ENCODE data around the gene BCL2A1. TPM values are rescaled to one million over a fixed set of nuclear protein-coding genes. Genes with fewer than 3 reads are reported as not detected.

The BCL2A1 gene
- total and polyA plus RNA-seq, 2 experiments from 2014 or later = 0.18 TPM; not detected in 1

DNA sequence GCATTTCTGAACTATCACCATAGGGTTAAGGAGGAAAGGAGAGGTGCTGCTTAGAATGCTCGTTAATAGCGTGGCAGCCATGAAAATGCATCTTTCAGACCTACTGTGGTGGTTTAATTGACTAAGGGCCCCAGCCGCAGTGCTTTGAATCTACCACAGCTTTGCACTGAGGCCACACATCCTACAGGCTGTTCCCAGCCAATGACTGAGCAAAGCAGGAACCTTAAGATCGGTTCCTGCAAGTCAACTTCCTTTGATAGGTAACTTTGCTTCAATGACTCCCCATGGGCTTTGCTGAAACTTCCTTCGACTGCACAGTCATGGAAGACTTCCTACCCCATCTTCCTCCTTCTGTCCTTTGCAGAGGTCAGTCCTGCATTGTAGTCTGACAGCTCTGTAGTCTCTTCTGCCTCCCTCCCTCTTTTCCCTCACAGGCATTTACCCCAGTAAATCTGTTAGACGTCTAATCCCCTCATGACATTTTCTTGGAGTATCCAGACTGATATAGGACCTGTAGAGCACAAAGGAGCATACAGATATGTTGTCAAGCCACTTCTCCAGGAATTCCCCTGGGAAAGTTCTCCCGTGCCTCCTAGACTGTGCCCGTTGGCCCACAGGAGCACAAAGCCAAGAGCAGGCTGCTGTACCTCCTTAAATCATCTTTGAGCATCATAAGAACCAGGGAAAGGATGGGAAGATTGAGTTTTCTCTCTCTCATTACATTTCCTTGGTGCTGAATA lies 2.6 kb upstream of the BCL2A1 start:
- H3K9me3 ChIP-seq (ENCODE audit: low read depth) = no peaks in the 10 kb centered on the region
- no peak overlapping the region for H3K4me3 ChIP-seq
- TF ChIP-seq CTCF (IDR thresholded peaks at IDR 0.05; ENCODE audit: low read depth, low read length) = no peak
- no peak for DNase-seq (ENCODE audit: low read depth in 1 of 2, low spot score in 1 of 2)
- no peaks in the 10 kb centered on the region for H3K27me3 ChIP-seq
- H3K36me3 ChIP-seq = no peaks in the 10 kb centered on the region
- H3K4me1 ChIP-seq (ENCODE audit: low read depth) = no peaks in the 10 kb centered on the region
- no peak overlapping the region for H3K27ac ChIP-seq

DNA sequence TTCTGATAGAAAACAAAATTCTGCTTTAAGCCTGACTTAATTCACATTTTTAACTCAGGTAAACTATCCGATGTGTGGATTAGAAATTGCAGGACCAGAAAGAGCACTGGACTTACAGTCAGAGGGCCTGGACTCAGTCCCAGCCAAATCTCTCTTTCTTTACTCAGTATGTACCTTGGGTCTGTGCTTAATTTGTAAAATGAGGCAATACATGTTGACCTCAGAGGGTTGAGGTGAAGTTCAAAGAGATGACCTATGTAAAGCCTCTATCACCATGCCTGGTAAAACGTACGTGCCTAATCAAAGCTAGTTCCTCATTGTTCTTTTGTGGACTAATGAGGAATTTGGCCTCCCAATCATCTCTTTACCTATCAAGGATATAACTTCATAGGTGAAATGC lies 1.9 kb upstream of the BCL2A1 start:
- DNase-seq (ENCODE audit: low read depth in 1 of 2, low spot score in 1 of 2) = no peak
- TF ChIP-seq CTCF (IDR thresholded peaks at IDR 0.05; ENCODE audit: low read depth, low read length) = no peak
- no peaks in the 10 kb centered on the region for H3K9me3 ChIP-seq (ENCODE audit: low read depth)

DNA sequence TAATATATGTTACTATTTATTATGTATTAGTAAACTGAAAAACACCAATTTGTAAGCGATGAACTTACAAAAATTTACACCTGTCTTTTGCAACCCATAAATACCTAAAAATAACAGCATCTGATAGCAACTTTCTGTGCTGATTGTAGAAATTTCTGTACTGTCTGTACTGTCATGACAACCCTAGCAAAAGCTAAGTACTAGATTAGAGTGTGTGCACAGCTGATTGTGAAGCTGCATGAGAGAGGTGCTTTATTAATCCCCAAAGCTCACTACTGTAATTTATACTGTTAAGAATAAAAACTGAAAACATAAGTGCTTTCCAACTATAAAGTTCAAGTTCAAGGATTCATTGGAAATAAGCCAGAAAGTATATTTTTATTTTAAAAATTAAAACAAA lies 815 bp downstream of the BCL2A1 start:
- H3K27ac ChIP-seq = no peak overlapping the region
- no peaks in the 10 kb centered on the region for H3K4me1 ChIP-seq (ENCODE audit: low read depth)
- H3K27me3 ChIP-seq = no peaks in the 10 kb centered on the region
- DNase-seq (ENCODE audit: low read depth in 1 of 2, low spot score in 1 of 2) = no peak
- H3K9me3 ChIP-seq (ENCODE audit: low read depth) = no peaks in the 10 kb centered on the region
- H3K4me3 ChIP-seq = no peak overlapping the region
- no peak for TF ChIP-seq CTCF (IDR thresholded peaks at IDR 0.05; ENCODE audit: low read depth, low read length)
- no peaks in the 10 kb centered on the region for H3K36me3 ChIP-seq

More for the DNA sequence above, 1.9 kb upstream of the BCL2A1 start:
- H3K27ac ChIP-seq = no peak overlapping the region
- H3K27me3 ChIP-seq = no peaks in the 10 kb centered on the region
- H3K4me3 ChIP-seq = no peak overlapping the region
- no peaks in the 10 kb centered on the region for H3K4me1 ChIP-seq (ENCODE audit: low read depth)
- H3K36me3 ChIP-seq = no peaks in the 10 kb centered on the region

DNA sequence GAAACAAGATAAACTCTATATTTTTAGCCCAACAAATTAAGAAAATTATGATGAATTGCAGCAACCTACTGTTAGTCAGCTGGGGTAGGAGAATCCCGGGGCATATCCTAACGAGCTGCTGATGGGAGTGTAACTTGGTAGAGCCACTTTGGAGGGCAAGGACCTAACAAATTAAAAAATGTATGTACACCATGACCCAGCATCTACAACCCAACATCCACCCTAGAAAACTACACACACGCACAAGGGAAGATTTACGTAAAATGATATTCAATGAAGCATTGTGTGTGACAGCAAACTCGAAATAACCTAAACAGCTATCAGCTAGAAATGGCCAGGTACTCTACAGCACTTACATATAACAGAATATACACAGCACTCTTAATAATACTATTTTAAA lies 1.9 kb downstream of the BCL2A1 start:
- TF ChIP-seq CTCF (IDR thresholded peaks at IDR 0.05; ENCODE audit: low read depth, low read length) = no peak
- H3K4me1 ChIP-seq (ENCODE audit: low read depth) = no peaks in the 10 kb centered on the region
- no peaks in the 10 kb centered on the region for H3K9me3 ChIP-seq (ENCODE audit: low read depth)
- no peak overlapping the region for H3K4me3 ChIP-seq
- no peak overlapping the region for H3K27ac ChIP-seq
- no peak for DNase-seq (ENCODE audit: low read depth in 1 of 2, low spot score in 1 of 2)
- H3K36me3 ChIP-seq = no peaks in the 10 kb centered on the region
- no peaks in the 10 kb centered on the region for H3K27me3 ChIP-seq

GRCh38 chr15:79967298-79968182 lies 3.5 kb downstream of the BCL2A1 start:
- Histone ChIP-seq H3K9me3 (ENCODE audit: low read depth) (no peaks in the 10 kb centered on the region), H3K36me3 (no peaks in the 10 kb centered on the region), H3K27ac (no peak overlapping the region), H3K27me3 (no peaks in the 10 kb centered on the region), H3K4me3 (no peak overlapping the region), H3K4me1 (ENCODE audit: low read depth) (no peaks in the 10 kb centered on the region)
- no peak for DNase-seq (ENCODE audit: low read depth in 1 of 2, low spot score in 1 of 2)
- no peak for TF ChIP-seq CTCF (IDR thresholded peaks at IDR 0.05; ENCODE audit: low read depth, low read length)

Data from cardiac muscle cell (in vitro differentiated cells and primary cell).